Stomach (tissue), 9 donors: ENCODE measurements around the gene IL20. TPM values are rescaled to one million over a fixed set of nuclear protein-coding genes. Genes with fewer than 3 reads are reported as not detected.

ENCODE experiments used
- DNase-seq, 2 donors: peaks; one replicate each; pipeline versions ENCODE4 v3.0.0 to v3.0.0-alpha.2; 2013 to 2019
- H3K27ac ChIP-seq, 5 donors: fragments of 200-600 bp in 4 of 5; sonication (generic) in 4 of 5; one replicate each; pipeline ENCODE4 v1.5.1; 2013 to 2019; ENCODE audit warnings: mild to moderate bottlenecking in 1 of 5, moderate library complexity in 1 of 5
- H3K27me3 ChIP-seq, 3 donors: fragments of 200-600 bp; sonication (generic); one replicate each; pipeline ENCODE4 v1.5.1; 2017 to 2019; ENCODE audit warnings: mixed run types in 1 of 3
- H3K36me3 ChIP-seq, 4 donors: fragments of 200-600 bp; sonication (generic); 1 replicate in 3 of 4; 2 replicates in 1 of 4; pipeline ENCODE4 v1.5.1; 2016 to 2019
- H3K4me1 ChIP-seq, 4 donors: fragments of 200-600 bp; sonication (generic); one replicate each; pipeline ENCODE4 v1.5.1; 2016 to 2019
- H3K4me3 ChIP-seq, 4 donors: fragments of 200-600 bp; sonication (generic) in 3 of 4; one replicate each; pipeline ENCODE4 v1.5.1; 2016 to 2019; ENCODE audit warnings: mild to moderate bottlenecking in 1 of 4
- H3K9me3 ChIP-seq, 4 donors: fragments of 200-600 bp; sonication (generic); one replicate each; pipeline ENCODE4 v1.5.1; 2016 to 2019
- EP300 ChIP-seq: sonication (generic); formaldehyde crosslinking; IDR thresholded peaks from one replicate; pipeline ENCODE4 v1.6.1; 2017; ENCODE audit warnings: antibody characterized with exemption
- POLR2A ChIP-seq, 4 donors: fragments of 450-650 bp; IDR thresholded peaks; one replicate each; pipeline ENCODE4 v1.6.1; 2016; ENCODE audit warnings: antibody characterized with exemption in 4 of 4, control low read depth in 2 of 4, mild to moderate bottlenecking in 1 of 4, moderate library complexity in 1 of 4
- POLR2AphosphoS5 ChIP-seq, 3 donors: sonication (generic); formaldehyde crosslinking; IDR thresholded peaks; one replicate each; pipeline ENCODE4 v1.6.1; 2016; ENCODE audit warnings: antibody characterized with exemption in 3 of 3
- WGBS, 5 donors: extraction: QIAGEN DNeasy Blood & Tissue Kit in 3 of 5; methylation state at CpG; one replicate each; pipeline versions ENCODE4 v1.1.5 to v1.1.7; 2013 to 2018; 5-methylcytosine and 5-hydroxymethylcytosine counted together
- intact Hi-C: fragments of 100-400 bp; cut with DNase I; formaldehyde crosslinking; loops from one replicate; pipeline ENCODE4 v1.15.1; 2023; ENCODE audit warnings: low total_unique reads
- polyA plus RNA-seq, 3 donors: library from polyadenylated mRNA; stranded (reverse); fragments of 200-250 nt; gene quantifications; one replicate each; pipeline ENCODE4 v1.2.3, GENCODE V29; 2013
- total RNA-seq, 5 donors: library from RNA; depleted of rRNA; stranded (reverse); fragments of >200 nt; gene quantifications; one replicate each; pipeline versions ENCODE4 v1.1.0 to v1.2.3, GENCODE V29; 2014 to 2016
- TF ChIP-seq, protein P1 (sequence below), 7 experiments: fragments of 450-650 bp in 4 of 7; fragments of 200-600 bp in 3 of 7; sonication (generic) in 3 of 7; IDR thresholded peaks; one replicate each; pipeline ENCODE4 v1.5.1; 2016 to 2019; ENCODE audit warnings: antibody characterized with exemption in 7 of 7, control low read depth in 2 of 7, mild to moderate bottlenecking in 1 of 7
- donor health status: healthy with polysubstance abuse.
- donor health status: Bipolar disorder and iron deficiency.
- donor health status: healthy.

The IL20 gene
- total and polyA plus RNA-seq, 8 donors, result 0.13 TPM; not detected in 7

DNA sequence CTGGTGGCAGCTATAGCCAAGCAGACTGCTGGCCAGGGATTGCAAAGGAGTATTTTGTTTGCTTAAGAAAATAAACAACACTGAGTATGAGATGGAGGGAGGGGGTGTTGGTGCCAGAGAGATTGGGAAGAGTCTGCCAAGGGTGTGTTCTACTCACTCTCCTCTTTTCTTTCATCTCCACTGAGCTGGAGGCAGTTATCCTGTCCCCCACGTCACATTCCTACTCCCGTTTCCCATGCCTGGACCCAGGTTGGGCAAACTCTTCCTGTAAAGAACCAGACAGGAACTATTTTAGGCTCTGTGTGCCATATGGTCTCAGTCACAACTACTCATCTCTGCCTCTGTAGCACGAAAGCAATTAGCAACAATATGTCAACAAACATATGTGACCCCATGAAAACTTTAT is 30.4 kb downstream of the IL20 start:
- peak in 1 of 2 donors; percentile 44 for DNase-seq
- Histone ChIP-seq H3K4me1 (peaks cover 9 to 17% (median 12%) of the 10 kb centered on the region in 4 donors), H3K4me3 (no peak overlapping the region), H3K27ac (peak overlapping the region in 2 of 5 donors; percentile 24 to 43), H3K9me3 (no peaks in the 10 kb centered on the region), H3K27me3 (peaks cover 0 to 18% (median 0%) of the 10 kb centered on the region in 3 donors), H3K36me3 (no peaks in the 10 kb centered on the region)
- TF ChIP-seq EP300 (no peak), POLR2A (IDR thresholded peaks at IDR 0.05) (no peak), POLR2AphosphoS5 (IDR thresholded peaks at IDR 0.05) (peak in 1 of 3 donors; percentile 5)
- TF ChIP-seq, protein P1, sequence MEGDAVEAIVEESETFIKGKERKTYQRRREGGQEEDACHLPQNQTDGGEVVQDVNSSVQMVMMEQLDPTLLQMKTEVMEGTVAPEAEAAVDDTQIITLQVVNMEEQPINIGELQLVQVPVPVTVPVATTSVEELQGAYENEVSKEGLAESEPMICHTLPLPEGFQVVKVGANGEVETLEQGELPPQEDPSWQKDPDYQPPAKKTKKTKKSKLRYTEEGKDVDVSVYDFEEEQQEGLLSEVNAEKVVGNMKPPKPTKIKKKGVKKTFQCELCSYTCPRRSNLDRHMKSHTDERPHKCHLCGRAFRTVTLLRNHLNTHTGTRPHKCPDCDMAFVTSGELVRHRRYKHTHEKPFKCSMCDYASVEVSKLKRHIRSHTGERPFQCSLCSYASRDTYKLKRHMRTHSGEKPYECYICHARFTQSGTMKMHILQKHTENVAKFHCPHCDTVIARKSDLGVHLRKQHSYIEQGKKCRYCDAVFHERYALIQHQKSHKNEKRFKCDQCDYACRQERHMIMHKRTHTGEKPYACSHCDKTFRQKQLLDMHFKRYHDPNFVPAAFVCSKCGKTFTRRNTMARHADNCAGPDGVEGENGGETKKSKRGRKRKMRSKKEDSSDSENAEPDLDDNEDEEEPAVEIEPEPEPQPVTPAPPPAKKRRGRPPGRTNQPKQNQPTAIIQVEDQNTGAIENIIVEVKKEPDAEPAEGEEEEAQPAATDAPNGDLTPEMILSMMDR (IDR thresholded peaks at IDR 0.05), result no peak
- intact Hi-C loops, result no loop called here
- 16 to 28% (median 21%) methylated on average over 3 of the region's 3 CpGs for WGBS, 5 donors

GRCh38 chr1:206896261-206896660 is 30.8 kb downstream of the IL20 start:
- 71 to 81% (median 72%) methylated on average over 3 of the region's 3 CpGs for WGBS, 5 donors
- Histone ChIP-seq H3K4me1 (peaks cover 5 to 17% (median 11%) of the 10 kb centered on the region in 4 donors), H3K27me3 (peaks cover 0 to 16% (median 0%) of the 10 kb centered on the region in 3 donors), H3K9me3 (no peaks in the 10 kb centered on the region), H3K36me3 (no peaks in the 10 kb centered on the region), H3K4me3 (no peak overlapping the region), H3K27ac (peak overlapping the region in 2 of 5 donors; percentile 22 to 24)
- TF ChIP-seq POLR2A (IDR thresholded peaks at IDR 0.05), result no peak
- TF ChIP-seq, protein P1 (IDR thresholded peaks at IDR 0.05), result no peak
- TF ChIP-seq POLR2AphosphoS5 (IDR thresholded peaks at IDR 0.05), result no peak
- no peak for TF ChIP-seq EP300
- intact Hi-C loops, result no loop called here
- DNase-seq, result no peak

GRCh38 chr1:206897175-206897574 is 31.8 kb downstream of the IL20 start, which contains the start of gene IL24:
Gene IL24, plus strand, starts transcription at chr1:206897443. Its CDS starts 390 bp downstream, at chr1:206897833.
- no peaks in the 10 kb centered on the region for H3K36me3 ChIP-seq
- WGBS, 5 donors, result 76 to 89% (median 83%) methylated on average over 4 of the region's 4 CpGs
- TF ChIP-seq POLR2A (IDR thresholded peaks at IDR 0.05), result no peak
- TF ChIP-seq, protein P1 (IDR thresholded peaks at IDR 0.05), result no peak
- no peak for TF ChIP-seq EP300
- TF ChIP-seq POLR2AphosphoS5 (IDR thresholded peaks at IDR 0.05), result no peak
- H3K9me3 ChIP-seq, result no peaks in the 10 kb centered on the region
- H3K4me3 ChIP-seq, result no peak within 1 kb of the TSS
- DNase-seq, result peak in 1 of 2 donors; percentile 20
- H3K27me3 ChIP-seq, result peaks cover 0 to 8% (median 0%) of the 10 kb centered on the region in 3 donors
- intact Hi-C loops, result no loop called here
- peak within 1 kb of the TSS in 2 of 5 donors; percentile 22 to 24 for H3K27ac ChIP-seq
- H3K4me1 ChIP-seq, result peaks cover 5 to 17% (median 11%) of the 10 kb centered on the region in 4 donors

- Histone ChIP-seq H3K4me1 (peaks cover 5 to 17% (median 11%) of the 10 kb centered on the region in 4 donors), H3K27ac (no peak overlapping the region), H3K36me3 (no peaks in the 10 kb centered on the region), H3K27me3 (peaks cover 0 to 8% (median 0%) of the 10 kb centered on the region in 3 donors), H3K9me3 (no peaks in the 10 kb centered on the region), H3K4me3 (no peak overlapping the region)
- 73 to 80% (median 79%) methylated on average over 11 of the region's 11 CpGs for WGBS, 5 donors
- no peak for DNase-seq
- intact Hi-C loops, result no loop called here
- TF ChIP-seq, protein P1 (IDR thresholded peaks at IDR 0.05), result no peak
- no peak for TF ChIP-seq POLR2A (IDR thresholded peaks at IDR 0.05)
- TF ChIP-seq EP300, result no peak
- no peak for TF ChIP-seq POLR2AphosphoS5 (IDR thresholded peaks at IDR 0.05)
Observed at GRCh38 chr1:206898089-206898914, 32.9 kb downstream of the IL20 start.
